Liver (tissue), 3 donors: ENCODE results near the gene MBOAT1.

Experiments used
- EGR1 ChIP-seq, 2 donors: IDR thresholded peaks; 2 replicates each; pipeline ENCODE4 v1.6.1; 2016 to 2018; ENCODE audit warnings: antibody characterized with exemption in 2 of 2, low read depth in 2 of 2
- HNF4A ChIP-seq, 2 donors: conservative IDR thresholded peaks; 2 replicates each; pipeline ENCODE4 v1.6.1; 2016; ENCODE audit warnings: antibody characterized with exemption in 2 of 2, mild to moderate bottlenecking in 2 of 2
- JUND ChIP-seq, 2 donors: IDR thresholded peaks; 2 replicates each; pipeline ENCODE4 v1.6.1; 2016; ENCODE audit warnings: antibody characterized with exemption in 2 of 2
- RAD21 ChIP-seq, 2 donors: IDR thresholded peaks; 2 replicates each; pipeline ENCODE4 v1.6.1; 2016; ENCODE audit warnings: antibody characterized with exemption in 2 of 2, mild to moderate bottlenecking in 2 of 2
- TAF1 ChIP-seq: conservative IDR thresholded peaks from 2 replicates; pipeline ENCODE4 v1.6.1; 2016; ENCODE audit warnings: antibody characterized with exemption, mild to moderate bottlenecking
- TF ChIP-seq, protein P1 (sequence below): fragments of 150-350 bp; IDR thresholded peaks from 2 replicates; pipeline ENCODE4 v1.5.1; 2017; ENCODE audit warnings: improper control_type of control experiment, low read depth, low read length; ENCODE audit not compliant: missing input control
- TF ChIP-seq, protein P2 (sequence below): IDR thresholded peaks from 2 replicates; pipeline ENCODE4 v1.6.1; 2016; ENCODE audit warnings: antibody characterized with exemption, mild to moderate bottlenecking
- donor health status: healthy.
- donor health status: healthy.

DNA sequence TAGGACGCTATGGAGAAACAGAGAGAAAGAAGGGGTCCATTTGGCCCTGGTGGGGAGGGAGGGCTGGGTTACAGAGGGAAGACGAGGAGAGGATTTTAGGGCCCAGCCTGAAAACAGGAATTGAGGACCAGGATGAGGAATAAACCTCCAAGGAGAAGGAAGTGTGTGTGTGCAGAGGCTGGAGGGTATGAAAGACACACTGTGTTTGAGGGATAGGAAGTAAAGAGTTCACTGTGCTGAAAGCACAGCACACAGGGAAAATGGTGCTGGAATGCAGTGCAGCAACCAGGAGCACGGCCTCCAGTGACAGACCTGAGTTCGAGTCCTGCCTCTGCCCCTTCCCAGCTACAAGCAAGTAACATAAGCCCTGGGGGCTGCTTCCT lies 7.8 kb downstream of the MBOAT1 start:
- TF ChIP-seq, protein P1, sequence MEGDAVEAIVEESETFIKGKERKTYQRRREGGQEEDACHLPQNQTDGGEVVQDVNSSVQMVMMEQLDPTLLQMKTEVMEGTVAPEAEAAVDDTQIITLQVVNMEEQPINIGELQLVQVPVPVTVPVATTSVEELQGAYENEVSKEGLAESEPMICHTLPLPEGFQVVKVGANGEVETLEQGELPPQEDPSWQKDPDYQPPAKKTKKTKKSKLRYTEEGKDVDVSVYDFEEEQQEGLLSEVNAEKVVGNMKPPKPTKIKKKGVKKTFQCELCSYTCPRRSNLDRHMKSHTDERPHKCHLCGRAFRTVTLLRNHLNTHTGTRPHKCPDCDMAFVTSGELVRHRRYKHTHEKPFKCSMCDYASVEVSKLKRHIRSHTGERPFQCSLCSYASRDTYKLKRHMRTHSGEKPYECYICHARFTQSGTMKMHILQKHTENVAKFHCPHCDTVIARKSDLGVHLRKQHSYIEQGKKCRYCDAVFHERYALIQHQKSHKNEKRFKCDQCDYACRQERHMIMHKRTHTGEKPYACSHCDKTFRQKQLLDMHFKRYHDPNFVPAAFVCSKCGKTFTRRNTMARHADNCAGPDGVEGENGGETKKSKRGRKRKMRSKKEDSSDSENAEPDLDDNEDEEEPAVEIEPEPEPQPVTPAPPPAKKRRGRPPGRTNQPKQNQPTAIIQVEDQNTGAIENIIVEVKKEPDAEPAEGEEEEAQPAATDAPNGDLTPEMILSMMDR: no peak
- TF ChIP-seq, protein P2, sequence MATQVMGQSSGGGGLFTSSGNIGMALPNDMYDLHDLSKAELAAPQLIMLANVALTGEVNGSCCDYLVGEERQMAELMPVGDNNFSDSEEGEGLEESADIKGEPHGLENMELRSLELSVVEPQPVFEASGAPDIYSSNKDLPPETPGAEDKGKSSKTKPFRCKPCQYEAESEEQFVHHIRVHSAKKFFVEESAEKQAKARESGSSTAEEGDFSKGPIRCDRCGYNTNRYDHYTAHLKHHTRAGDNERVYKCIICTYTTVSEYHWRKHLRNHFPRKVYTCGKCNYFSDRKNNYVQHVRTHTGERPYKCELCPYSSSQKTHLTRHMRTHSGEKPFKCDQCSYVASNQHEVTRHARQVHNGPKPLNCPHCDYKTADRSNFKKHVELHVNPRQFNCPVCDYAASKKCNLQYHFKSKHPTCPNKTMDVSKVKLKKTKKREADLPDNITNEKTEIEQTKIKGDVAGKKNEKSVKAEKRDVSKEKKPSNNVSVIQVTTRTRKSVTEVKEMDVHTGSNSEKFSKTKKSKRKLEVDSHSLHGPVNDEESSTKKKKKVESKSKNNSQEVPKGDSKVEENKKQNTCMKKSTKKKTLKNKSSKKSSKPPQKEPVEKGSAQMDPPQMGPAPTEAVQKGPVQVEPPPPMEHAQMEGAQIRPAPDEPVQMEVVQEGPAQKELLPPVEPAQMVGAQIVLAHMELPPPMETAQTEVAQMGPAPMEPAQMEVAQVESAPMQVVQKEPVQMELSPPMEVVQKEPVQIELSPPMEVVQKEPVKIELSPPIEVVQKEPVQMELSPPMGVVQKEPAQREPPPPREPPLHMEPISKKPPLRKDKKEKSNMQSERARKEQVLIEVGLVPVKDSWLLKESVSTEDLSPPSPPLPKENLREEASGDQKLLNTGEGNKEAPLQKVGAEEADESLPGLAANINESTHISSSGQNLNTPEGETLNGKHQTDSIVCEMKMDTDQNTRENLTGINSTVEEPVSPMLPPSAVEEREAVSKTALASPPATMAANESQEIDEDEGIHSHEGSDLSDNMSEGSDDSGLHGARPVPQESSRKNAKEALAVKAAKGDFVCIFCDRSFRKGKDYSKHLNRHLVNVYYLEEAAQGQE: no peak
- TF ChIP-seq JUND (IDR thresholded peaks at IDR 0.05) (no peak), EGR1 (IDR thresholded peaks at IDR 0.05; ENCODE audit: low read depth in 2 of 2) (no peak), HNF4A (conservative IDR thresholded peaks at IDR 0.05) (no peak), RAD21 (IDR thresholded peaks at IDR 0.05) (no peak), TAF1 (no peak)
